Measurements from ENCODE around the gene POTEE.
"Not testable (repeated sequence)": the region's sequence is repeated elsewhere in the genome, so short reads cannot be mapped to it uniquely, and the experiment has no call there.

POTEE gene

DNA sequence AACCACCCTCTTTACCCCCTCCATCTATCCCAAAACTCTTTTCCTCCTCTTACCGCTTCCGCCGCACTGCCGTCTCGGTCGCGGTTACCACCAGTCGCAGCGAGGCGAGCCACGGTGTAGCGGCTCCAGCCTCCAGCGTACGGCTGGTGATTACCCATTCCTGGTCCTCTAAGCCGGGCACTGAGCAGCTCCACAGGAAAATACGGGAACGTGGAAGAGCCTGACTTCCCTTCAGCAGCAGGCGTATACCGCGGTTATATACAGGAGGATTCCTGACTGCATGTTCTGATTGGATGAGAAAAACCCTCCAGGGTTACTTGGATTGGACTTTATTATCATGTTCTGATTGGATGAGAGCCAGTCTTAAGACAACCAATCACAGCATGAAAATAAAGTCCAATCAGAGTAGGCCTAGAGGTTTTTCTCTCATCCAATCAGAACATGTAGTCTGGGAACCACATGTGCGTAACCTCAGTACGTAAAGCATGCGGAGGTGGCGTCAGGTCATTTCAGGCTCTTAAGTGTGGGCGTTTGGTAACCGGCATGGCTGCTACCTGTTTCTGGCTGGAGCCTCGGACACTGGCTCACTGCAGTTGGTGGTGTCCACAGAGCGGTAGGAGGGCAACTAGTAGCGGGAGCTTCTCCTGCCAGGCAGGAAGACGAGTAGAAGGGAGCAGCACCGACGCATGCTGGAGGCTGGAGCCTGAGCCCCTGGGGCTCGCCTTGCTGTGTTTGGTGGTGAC lies at the start of gene POTEE:
TSS of gene POTEE (plus strand) at position 507 of the 743 bp plus-strand sequence. CDS start 8,867 bp downstream, outside the sequence.
- DNase-seq = not testable (repeated sequence)

DNA sequence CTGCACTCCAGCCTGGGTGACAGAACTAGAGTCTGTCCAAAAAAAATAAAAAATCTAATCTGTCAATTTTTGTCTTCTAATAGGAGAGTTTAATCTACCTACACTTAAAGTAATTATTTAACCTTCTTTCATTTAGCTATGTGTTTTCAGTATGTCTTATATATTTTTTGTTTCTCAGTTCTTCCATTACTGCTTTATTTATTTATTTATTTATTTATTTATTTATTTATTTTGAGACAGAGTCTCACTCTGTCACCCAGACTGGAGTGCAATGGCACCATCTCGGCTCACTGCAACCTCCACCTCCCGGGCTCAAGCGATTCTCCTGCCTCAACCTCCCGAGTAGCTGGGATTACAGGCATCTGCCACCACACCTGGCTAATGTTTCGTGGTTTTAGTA lies 43.8 kb upstream of the POTEE start:
- not testable (repeated sequence) for DNase-seq

DNA sequence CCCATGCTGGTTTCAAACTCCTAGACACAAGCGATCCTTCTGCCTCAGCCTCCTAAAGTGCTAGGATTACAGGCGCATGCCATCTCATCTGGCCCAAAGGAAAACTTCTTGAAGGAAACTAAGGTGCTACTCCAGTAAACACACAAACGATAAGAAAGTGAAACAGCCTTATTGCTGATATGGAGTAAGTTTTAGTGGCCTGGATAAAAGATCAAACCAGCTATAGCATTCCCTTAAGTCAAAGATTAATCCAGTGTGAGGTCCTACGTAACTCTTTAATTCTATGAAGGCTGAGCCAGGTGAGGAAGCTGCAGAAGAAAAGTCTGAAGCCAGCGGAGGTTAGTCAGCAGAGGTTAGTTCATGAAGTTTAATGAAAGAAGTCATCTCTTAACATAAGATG lies 40.8 kb upstream of the POTEE start:
- DNase-seq = no peak

DNA sequence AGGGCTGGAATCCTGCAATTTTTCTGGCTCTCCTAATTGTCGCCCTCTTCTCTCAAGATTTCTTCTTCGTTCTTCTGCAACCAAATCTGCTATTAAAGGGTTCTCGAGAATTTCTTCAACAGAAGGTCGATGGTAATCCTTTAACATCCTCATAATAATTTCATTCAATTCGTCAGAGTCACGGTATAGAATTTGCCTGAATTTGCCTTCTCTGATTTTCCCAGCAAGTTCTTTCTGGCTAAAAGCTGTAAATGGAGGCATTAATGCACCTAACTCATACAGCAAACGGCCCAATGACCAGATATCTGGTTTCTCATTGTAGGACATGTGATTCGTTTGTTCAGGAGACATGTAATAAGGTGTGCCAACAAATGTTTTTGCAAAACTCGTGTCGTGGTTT lies 31.3 kb upstream of the POTEE start:
- not testable (repeated sequence) for DNase-seq

DNA sequence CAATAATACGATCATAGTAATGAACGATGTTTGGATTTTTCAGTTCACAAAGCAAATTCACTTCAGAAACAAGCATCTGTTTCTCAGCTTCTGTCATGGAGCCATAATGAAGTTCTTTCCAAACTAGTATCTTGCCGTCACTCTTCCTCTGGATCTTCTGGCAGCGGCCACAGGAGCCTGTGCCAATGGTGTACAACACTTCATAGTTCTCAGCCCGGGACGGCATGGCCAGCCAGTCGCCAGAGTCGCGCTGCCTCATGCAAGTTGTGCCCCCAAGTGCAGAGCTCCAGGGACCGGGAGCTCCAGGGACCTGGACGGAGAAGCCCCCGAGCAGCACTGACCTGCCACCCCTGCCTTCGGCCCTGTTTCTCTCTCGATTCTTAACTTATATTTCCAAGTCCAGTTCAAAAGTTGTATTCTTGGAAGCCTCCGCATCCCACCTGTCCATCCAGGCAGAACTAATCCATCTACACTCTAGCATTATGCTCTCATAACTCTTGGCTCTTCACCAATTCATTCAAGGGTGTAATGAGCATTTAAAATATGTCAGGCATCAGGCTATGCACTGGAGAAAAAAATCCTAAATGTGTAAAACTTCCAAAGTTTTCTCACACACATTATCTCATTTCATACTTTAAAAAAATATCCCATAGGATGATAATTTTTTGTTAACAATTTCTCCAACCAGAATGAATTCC lies 30.5 kb upstream of the POTEE start:
- DNase-seq = peak; percentile 55 to 65

DNA sequence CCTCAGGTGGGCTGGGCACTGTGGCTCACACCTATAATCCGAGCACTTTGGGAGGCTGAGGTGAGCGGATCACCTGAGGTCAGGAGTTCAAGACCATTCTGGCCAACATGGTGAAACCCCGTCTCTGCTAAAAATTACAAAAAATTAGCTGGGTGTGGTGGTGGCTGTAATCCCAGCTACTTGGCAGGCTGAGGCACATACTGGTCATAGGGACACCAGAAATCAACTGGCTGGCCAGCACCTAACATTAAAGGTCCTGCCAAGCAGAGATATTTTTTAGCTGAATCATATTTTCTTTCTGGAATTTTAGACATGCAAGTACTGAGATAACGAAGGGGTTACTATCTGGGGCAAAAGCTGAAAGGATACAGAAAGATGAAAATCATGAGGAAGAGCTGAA lies 27.9 kb upstream of the POTEE start:
- DNase-seq = not testable (repeated sequence)

DNA sequence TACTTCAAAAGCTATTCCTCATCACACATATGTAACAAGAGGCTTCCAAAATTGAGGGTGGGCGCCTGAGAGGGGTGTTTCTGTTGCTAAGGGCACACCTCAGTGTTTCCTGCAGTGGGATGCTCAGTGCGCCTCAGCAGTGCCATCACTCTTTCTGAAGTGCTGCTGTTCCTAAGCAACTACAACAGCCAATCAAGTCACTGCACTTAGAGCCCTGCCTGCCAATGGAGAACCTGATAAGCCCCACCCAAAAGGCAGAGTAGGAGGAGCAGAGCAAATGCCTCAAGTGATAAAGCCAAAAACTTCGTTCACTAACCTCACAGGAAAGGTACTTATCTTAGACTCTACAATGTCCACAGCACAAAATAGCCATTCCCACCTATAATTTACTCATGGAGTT lies 15.9 kb upstream of the POTEE start:
- not testable (repeated sequence) for DNase-seq

DNA sequence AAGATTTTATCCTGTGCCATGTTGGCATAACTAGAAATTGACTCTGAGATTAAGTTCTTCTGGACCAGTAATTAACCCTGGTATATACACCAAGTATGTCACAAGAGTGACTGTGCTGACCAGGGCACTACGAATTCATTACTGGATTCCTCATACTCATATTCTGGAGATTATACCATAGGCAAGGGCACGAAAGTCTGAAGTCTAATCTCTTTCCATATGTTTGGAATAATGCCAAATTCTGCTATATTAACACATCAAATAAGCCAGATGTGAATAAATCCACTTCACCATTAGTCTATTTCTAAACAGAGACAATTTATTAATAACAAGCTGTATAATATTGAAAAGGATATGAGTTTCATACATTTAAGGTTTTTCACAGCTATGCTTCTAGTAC lies 13.2 kb upstream of the POTEE start:
- DNase-seq = not testable (repeated sequence)

DNA sequence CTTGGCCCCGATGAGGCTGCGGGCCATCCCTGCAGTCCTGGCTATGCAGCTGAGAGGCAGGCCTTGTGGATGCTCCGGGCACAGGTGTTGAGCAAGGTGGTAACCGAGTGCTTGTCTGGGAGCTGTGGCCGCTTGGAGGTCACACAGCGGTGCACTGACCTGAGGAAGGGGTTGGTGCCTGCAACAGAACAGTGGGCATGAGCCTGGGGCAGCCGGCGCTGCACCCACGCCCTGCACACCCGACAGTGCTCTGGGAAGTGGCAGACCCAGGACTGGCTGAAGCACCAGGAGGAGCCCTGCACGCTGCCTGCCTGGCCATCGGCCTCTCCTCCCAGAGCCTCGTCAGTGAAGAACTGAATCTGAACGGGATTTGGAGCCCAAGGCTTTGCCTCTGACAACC lies 8.2 kb upstream of the POTEE start:
- no peak for DNase-seq

DNA sequence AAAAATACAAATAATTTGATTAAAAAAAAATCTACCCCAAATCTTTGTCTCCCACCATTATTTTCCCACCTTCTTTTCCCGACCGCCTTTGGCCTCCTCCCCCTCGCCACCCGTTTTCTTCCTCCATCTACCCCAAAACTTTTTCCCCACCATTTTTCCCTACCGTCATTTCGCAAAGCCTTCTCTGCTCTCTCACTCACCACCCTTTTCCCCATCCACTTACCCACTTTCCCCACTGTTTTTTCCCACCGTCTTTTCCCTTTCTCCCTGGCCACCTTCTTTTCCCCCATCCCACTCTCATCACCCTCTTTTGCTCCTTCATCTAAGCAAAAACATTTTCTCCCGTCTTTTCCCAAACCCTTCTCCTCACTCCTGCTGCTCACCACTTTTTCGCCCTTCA lies 1.5 kb upstream of the POTEE start:
- DNase-seq = not testable (repeated sequence)

DNA sequence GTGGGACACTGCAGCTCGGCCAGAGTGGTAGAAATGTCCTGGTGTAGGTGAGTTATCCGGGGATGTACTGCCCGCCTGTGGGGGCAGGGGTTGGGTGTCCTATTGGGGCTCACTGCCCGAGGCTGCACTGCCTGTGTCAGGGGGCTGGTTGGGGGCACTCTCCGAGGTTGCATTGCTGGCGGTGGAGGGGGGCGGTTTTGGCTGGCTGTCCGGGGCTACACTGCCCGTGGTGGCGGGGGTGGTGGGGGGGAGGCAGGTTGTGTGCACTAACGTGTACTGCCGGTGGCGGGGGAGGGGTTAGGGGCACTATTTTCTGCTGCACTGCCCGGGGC lies 403 bp downstream of the POTEE start:
- not testable (repeated sequence) for DNase-seq

DNA sequence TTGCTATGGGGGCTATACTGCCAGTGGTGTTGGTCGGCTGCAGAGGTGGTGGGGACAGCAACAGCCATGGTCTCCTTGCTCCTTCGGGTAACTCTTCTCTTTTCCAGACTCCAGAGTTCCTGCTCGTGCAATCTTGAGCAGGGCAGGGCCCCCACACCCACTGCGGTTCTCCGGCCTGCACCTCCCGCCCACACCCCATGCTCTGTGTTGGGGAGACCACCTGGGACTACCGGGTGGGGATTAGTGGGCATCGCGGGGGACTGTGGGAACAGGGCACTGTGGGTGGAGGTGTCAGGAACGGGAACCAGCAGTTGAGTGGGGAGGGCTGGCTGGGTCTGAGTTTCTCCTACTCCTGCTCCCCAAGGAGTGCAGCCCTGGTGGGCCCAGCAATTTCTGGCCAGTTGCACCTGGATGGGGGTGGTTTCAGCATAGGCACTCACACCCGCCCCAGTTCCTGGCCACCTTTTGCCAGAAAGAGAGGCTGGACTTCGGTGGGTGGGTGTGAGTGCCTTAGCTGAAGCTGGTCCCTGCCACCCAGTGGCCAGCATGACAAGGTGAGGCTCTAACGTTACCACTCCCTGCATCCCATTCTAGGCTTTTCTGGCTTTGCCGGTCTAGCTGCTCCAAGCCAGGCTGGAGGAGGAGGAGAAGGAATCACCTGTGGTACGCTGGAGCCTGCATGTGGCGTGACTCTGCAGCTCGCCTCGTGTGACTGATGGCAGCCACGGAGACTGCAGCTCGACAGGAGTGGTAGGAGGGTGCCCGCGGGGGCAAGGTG lies 1.3 kb downstream of the POTEE start:
- not testable (repeated sequence) for DNase-seq

DNA sequence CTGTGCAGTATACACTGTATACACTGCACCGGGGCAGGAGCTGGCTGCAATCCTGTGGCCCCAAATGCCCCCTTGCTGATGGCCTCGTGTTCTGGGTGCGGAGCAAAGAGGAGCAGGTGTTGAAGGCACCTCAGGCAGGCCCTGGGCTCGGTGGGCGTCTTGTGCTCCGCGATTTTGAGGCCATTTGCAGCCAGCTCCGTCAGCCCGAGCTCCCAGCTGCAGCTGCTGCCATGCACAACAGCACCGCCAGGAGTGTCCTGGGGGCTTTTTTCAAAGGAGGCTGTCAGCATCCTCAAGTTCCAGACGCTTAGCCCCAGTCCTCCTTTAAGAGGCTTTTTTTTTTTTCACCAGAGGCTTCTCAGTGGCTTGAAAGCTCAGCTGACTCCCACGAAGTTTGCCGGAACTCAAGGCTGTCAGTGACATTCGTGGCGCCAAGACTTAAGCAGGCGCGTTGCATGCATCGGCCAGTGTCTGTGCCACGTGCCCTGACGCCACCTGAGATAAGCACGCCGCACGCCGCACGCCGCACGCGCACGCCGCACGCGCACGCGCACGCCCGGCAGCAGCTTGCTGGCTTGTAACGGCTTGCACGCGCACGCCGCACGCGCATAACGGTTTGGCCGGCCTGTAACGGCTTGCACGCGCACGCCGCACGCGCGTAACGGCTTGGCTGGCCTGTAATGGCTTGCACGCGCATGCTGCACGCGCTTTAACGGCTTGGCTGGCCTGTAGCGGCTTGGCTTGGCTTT lies 8.1 kb downstream of the POTEE start:
- DNase-seq = not testable (repeated sequence)

DNA sequence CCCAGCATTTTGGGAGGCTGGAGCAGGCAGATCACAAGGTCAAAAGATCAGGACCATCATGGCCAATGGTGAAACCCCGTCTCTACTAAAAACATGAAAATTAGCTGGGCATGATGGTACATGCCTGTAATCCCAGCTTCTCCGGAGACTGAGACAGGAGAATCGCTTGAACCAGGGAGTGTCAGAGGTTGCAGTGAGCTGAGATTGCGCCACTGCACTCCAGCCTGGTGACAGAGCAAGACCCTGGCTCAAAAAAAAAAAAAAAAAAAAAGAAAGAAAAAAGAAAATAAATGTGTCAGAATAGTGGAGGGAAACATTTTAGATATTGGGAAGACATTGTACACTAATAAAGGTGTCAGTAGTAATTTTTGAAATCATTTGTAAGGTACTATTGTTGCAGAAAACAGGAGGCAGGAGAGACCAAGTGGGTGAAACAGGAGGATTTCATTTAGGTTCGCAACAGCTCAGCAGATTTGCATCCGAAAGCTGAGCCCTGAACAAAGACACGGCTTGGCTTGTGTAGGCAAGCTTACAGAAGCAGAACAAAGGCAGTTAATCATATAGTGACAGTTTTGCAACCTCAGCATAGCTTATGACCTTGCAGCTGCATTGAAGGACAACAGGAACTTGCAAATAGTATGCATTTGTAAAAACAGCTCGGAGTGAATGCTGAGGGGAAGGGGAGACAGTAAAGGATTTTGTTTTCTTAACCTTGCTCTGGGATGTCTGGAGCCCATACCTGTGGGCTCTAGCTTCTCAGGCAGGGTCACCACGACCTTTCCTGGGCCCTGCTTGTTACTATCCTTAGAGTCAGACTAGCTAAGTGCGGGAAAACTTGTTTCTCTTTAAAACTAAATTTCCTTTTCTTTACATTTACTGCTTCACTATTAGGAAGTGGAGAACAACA lies 26.5 kb downstream of the POTEE start:
- not testable (repeated sequence) for DNase-seq
